NT2/D1 (cell line): ENCODE data around the gene HTATIP2.
"Not testable (repeated sequence)": the region's sequence is repeated elsewhere in the genome, so short reads cannot be mapped to it uniquely, and the experiment has no call there.

Experiments
- DNase-seq: peaks from one replicate; pipeline ENCODE4 v3.0.0-alpha.2; 2011; ENCODE audit warnings: low read depth, low spot score
- H3K27me3 ChIP-seq: 2 replicates; pipeline ENCODE4 v1.6.0; 2011; ENCODE audit warnings: mild to moderate bottlenecking; ENCODE audit not compliant: insufficient read length, insufficient read depth
- H3K36me3 ChIP-seq: 2 replicates; pipeline ENCODE4 v1.6.1; 2011; ENCODE audit warnings: mild to moderate bottlenecking, low read length, mixed read lengths; ENCODE audit not compliant: insufficient read depth, insufficient read length
- H3K4me1 ChIP-seq: 2 replicates; pipeline ENCODE4 v1.5.1; 2011; ENCODE audit not compliant: insufficient read depth, insufficient read length
- H3K4me3 ChIP-seq: 2 replicates; pipeline ENCODE4 v1.5.1; 2011; ENCODE audit warnings: low read depth; ENCODE audit not compliant: insufficient read length
- H3K9ac ChIP-seq: 2 replicates; pipeline ENCODE4 v1.6.0; 2011; ENCODE audit warnings: low read depth; ENCODE audit not compliant: insufficient read length
- H3K9me3 ChIP-seq: 2 replicates; pipeline ENCODE4 v1.5.1; 2011; ENCODE audit warnings: mild to moderate bottlenecking, low read length; ENCODE audit not compliant: insufficient read depth
- SUZ12 ChIP-seq: IDR thresholded peaks from 2 replicates; pipeline ENCODE4 v1.6.1; 2011; ENCODE audit not compliant: insufficient read length, insufficient read depth; ENCODE audit errors: extremely low read depth
- YY1 ChIP-seq: IDR thresholded peaks from 2 replicates; pipeline ENCODE4 v1.6.1; 2011; ENCODE audit not compliant: insufficient read length, insufficient read depth
- ZNF274 ChIP-seq: IDR thresholded peaks from 2 replicates; pipeline ENCODE4 v1.6.1; 2011; ENCODE audit warnings: mild to moderate bottlenecking, low read depth, low read length

Gene HTATIP2

DNA sequence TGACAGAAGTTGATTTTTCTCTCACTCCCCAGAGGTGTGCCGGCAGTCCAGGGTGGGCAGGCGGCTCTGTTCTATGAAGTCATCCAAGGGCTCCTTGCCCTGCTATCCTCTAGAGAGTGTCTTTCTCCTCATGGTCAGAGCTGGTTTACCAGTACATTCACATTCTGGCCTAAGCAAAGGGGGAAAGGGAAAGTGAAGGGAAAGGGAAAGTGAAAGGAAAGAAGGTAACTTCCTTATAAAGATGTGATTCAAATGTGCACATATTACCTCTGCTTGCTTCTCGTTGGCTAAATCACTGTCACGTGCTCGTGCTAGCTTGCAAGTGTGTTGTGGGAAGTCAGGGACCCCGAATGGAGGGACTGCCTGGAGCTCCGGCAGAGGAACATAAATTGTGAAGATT is 2.9 kb upstream of the HTATIP2 start:
- Histone ChIP-seq H3K36me3 (no peaks in the 10 kb centered on the region), H3K4me3 (no peak overlapping the region), H3K4me1 (no peaks in the 10 kb centered on the region), H3K9ac (no peak overlapping the region), H3K9me3 (no peaks in the 10 kb centered on the region), H3K27me3 (peaks cover 13% of the 10 kb centered on the region)
- no peak for DNase-seq
- TF ChIP-seq YY1 (no peak), SUZ12 (no peak), ZNF274 (no peak)

- DNase-seq = no peak
- H3K9ac ChIP-seq = no peak overlapping the region
- H3K27me3 ChIP-seq = peaks cover 13% of the 10 kb centered on the region
- TF ChIP-seq YY1 (no peak), SUZ12 (no peak), ZNF274 (no peak)
- H3K36me3 ChIP-seq = peaks cover 7% of the 10 kb centered on the region
- H3K9me3 ChIP-seq = no peaks in the 10 kb centered on the region
- no peak overlapping the region for H3K4me3 ChIP-seq
- no peaks in the 10 kb centered on the region for H3K4me1 ChIP-seq
These were observed 1.0 kb upstream of the HTATIP2 start for GRCh38 chr11:20362481-20362880.

- peaks cover 13% of the 10 kb centered on the region for H3K27me3 ChIP-seq
- no peaks in the 10 kb centered on the region for H3K9me3 ChIP-seq
- DNase-seq = no peak
- peaks cover 8% of the 10 kb centered on the region for H3K36me3 ChIP-seq
- no peak for TF ChIP-seq ZNF274
- no peak for TF ChIP-seq SUZ12
- TF ChIP-seq YY1 = no peak
- peak overlapping the region; percentile 59 for H3K9ac ChIP-seq
- no peaks in the 10 kb centered on the region for H3K4me1 ChIP-seq
- peak overlapping the region; percentile 54 for H3K4me3 ChIP-seq
These were observed 390 bp upstream of the HTATIP2 start for GRCh38 chr11:20363149-20363499.

DNA sequence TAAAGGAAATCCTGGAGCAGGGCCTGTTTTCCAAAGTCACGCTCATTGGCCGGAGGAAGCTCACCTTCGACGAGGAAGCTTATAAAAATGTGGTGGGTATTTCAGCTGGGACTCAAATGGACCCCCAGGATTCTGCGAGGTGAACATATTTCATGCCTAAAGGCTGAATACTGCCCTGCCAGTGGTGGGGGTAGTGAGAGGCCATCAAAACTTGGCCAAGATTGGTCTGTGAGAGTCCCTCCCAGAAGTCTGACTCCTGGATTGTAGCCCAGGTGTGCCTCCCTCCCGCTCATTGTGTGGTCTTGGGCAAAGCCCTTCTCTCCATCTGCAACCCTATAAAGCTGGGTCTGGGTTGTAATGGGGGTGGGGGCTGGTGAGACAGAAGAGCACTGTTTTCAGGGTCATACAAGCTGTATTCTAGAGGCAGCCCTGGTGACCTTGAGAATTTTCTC is 853 bp downstream of the HTATIP2 start:
- Histone ChIP-seq H3K9ac (peak overlapping the region; percentile 59), H3K9me3 (no peaks in the 10 kb centered on the region), H3K27me3 (peaks cover 13% of the 10 kb centered on the region), H3K36me3 (peaks cover 12% of the 10 kb centered on the region), H3K4me3 (peak overlapping the region; percentile 54), H3K4me1 (no peaks in the 10 kb centered on the region)
- TF ChIP-seq YY1 (no peak), ZNF274 (no peak), SUZ12 (no peak)
- DNase-seq = no peak

- H3K36me3 ChIP-seq = peaks cover 12% of the 10 kb centered on the region
- DNase-seq, H3K4me1 ChIP-seq, H3K9me3 ChIP-seq, H3K9ac ChIP-seq, H3K4me3 ChIP-seq: not testable (repeated sequence)
- peaks cover 13% of the 10 kb centered on the region for H3K27me3 ChIP-seq
These were observed 2.0 kb downstream of the HTATIP2 start for GRCh38 chr11:20365465-20365864.

DNA sequence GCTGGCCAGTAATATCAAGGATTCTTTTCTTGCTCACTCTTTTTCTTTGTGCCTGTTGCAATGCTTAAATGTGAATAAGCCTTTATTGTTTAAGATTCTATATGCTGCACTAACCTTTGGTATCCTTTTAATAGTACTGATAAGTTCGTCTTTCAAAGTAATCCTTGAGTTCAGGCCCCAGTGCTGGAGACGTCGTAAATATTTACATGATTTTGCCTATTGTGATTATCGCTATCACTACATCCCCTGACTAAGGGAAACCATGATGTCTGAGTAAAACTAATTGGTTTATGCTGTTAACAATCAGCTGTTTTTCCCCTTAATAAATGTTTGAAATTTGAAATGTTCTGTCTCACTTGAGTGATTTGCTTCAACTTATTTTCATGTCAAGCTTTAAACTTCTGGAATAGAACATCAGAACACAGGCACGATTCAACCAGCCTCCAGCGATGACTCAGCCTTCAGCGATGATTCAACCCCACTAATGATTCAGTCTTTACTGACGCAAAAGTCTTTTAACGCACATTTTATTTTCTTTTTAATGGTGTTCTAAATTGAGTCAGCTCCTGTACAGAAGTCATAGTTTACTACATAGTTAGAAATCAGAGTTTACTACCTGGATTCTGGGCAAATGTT is 3.9 kb downstream of the HTATIP2 start:
- Histone ChIP-seq H3K9ac (no peak overlapping the region), H3K4me3 (no peak overlapping the region), H3K27me3 (peaks cover 11% of the 10 kb centered on the region), H3K4me1 (no peaks in the 10 kb centered on the region), H3K36me3 (peaks cover 23% of the 10 kb centered on the region), H3K9me3 (no peaks in the 10 kb centered on the region)
- TF ChIP-seq SUZ12 = no peak
- no peak for TF ChIP-seq ZNF274
- TF ChIP-seq YY1 = no peak
- no peak for DNase-seq

- H3K9ac ChIP-seq = no peak overlapping the region
- peaks cover 27% of the 10 kb centered on the region for H3K36me3 ChIP-seq
- DNase-seq = no peak
- H3K4me3 ChIP-seq = no peak overlapping the region
- TF ChIP-seq ZNF274 = no peak
- TF ChIP-seq YY1 = no peak
- no peak for TF ChIP-seq SUZ12
- peaks cover under 1% of the 10 kb centered on the region for H3K27me3 ChIP-seq
- H3K9me3 ChIP-seq = no peaks in the 10 kb centered on the region
- H3K4me1 ChIP-seq = no peaks in the 10 kb centered on the region
These were observed 4.9 kb downstream of the HTATIP2 start for GRCh38 chr11:20368438-20368837.

- Histone ChIP-seq H3K4me1 (no peaks in the 10 kb centered on the region), H3K27me3 (no peaks in the 10 kb centered on the region), H3K9me3 (no peaks in the 10 kb centered on the region), H3K4me3 (no peak overlapping the region), H3K9ac (no peak overlapping the region), H3K36me3 (peaks cover 27% of the 10 kb centered on the region)
- DNase-seq = no peak
- TF ChIP-seq YY1 = no peak
- no peak for TF ChIP-seq ZNF274
- no peak for TF ChIP-seq SUZ12
These were observed 6.3 kb downstream of the HTATIP2 start for GRCh38 chr11:20369826-20370225.
